GM20000 (cell line): ENCODE data around the gene HMGCLL1.

ENCODE experiments used
- DNase-seq: peaks from one replicate; pipeline ENCODE4 v3.0.0; 2012; ENCODE audit warnings: low spot score
- TF ChIP-seq, protein P1 (sequence below): IDR thresholded peaks from 2 replicates; pipeline ENCODE4 v1.5.1; 2012; ENCODE audit warnings: mild to moderate bottlenecking, control low read depth; ENCODE audit errors: extremely low read depth, missing control alignments

The HMGCLL1 gene

DNA sequence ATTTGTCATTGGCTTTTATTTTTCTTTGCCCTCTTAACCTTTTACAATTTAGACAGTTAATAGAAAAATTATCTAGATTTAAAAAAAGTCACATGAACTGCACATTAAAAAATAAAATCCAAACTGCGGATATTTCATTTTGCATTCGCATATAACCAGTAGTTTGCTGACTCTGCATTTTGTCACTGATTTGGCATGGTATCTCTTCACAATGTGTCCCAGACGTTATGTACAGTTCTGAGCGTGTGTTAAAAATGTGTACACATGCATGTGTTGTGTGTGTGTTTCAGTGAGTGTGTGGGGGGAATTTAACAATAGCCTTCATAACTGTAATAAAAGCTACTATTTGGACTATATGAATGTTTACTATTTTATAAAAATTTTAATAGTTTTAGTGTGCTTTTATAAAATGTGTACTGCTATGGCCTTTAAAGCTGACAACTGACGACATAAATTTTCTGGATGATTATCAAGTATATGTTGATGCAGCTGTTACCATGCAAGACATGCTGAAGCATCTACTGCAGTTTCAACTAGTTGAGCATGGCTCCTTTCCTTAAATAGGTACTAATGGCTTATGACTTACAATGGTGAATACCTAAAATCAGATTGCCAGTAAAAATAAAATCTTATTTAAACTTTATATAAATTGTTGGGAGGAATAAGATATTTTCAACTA lies 67.7 kb downstream of the HMGCLL1 start:
- TF ChIP-seq, protein P1, sequence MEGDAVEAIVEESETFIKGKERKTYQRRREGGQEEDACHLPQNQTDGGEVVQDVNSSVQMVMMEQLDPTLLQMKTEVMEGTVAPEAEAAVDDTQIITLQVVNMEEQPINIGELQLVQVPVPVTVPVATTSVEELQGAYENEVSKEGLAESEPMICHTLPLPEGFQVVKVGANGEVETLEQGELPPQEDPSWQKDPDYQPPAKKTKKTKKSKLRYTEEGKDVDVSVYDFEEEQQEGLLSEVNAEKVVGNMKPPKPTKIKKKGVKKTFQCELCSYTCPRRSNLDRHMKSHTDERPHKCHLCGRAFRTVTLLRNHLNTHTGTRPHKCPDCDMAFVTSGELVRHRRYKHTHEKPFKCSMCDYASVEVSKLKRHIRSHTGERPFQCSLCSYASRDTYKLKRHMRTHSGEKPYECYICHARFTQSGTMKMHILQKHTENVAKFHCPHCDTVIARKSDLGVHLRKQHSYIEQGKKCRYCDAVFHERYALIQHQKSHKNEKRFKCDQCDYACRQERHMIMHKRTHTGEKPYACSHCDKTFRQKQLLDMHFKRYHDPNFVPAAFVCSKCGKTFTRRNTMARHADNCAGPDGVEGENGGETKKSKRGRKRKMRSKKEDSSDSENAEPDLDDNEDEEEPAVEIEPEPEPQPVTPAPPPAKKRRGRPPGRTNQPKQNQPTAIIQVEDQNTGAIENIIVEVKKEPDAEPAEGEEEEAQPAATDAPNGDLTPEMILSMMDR: no peak
- DNase-seq: no peak

DNA sequence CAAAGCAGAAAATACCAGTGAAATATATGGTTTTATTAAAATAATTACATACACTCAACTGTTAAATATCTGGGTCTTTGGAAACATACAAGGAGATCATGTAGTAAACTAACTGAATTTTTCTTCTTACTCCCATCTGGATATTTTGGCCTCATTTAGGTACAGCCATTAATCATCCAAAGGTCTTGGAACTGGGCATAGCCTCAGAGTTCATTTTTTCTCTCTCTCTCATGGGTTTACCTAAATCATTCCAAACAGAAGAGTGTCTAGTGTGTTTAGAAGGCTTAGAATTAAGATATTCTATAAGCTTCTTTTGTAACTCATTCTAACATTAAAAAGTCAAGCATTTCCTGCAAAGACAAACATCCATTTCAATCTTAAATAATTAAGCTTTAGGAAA lies 79.4 kb downstream of the HMGCLL1 start:
- TF ChIP-seq, protein P1: no peak
- DNase-seq: no peak

DNA sequence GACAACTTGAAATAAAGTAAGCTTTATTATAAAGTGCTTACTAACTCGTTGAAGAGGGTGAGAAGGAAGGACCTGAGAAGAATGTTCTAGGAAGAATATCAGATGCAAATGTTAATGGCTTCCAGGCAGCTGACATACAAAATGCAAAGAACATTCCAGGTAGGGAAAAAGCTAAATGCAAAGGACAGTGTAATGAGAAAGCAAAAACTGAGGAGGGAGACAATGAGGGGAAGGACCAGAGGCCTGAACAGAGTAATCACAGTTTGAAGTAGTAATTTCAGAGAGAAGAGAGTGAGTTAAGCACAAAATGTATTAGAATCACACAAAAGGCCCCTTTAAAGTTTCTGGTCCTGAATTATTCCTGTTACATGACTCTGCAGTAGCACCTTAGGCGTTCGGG lies 81.3 kb downstream of the HMGCLL1 start:
- no peak for DNase-seq
- TF ChIP-seq, protein P1: no peak

DNA sequence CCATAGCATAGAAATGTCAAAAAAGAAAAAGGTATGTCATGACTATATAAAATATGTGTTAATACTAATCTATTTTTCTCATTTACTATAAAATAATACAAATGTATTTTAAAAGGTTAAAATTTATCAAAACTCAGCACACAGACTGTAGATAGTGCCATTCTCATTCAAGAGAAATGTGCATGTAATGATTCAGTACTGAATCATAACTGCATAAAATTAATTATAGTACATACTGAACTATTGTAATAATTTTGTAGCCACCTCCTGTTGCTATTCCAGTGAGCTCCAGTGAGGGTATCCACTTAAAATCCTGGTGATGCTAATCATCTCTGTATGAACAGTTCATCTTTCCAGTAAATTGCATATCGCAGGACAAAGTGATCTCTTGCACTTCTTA lies 82.8 kb downstream of the HMGCLL1 start:
- DNase-seq: no peak
- TF ChIP-seq, protein P1: no peak

DNA sequence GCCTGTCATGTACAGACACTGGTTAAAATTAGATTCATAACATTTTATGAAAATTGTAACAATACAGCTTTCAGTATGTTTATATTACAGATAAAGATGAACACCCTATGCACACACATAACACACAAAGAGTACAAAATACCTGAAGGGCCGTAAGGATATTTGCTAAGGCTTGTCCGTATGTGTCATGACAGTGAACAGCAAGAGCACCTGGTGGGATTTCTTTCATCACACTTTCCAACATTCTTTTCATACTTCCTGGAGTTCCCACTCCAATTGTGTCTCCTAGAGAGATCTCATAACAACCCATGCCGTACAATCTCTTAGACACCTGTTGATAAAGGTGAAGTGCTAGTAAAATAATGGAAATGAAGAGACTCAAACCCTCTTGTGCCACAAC lies 83.7 kb downstream of the HMGCLL1 start:
- no peak for DNase-seq

DNA sequence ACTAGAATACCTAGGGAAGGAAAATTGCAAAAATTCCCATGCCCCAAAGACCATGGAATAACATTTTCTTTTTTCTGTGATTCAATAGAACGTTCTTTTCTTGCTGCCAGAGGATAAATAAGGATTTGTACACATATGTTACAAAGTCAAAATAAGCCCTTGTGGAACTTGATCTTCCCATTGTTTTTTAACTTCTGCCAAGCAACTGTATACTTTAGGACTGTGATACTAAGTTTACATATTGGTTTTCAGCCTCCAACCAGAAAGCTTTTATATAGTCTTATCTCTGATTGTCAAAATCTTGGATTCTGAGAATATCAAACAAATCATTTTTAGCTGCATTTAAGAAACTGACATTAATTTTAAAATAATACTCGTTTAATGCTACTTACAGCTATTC lies 84.6 kb downstream of the HMGCLL1 start:
- DNase-seq: no peak
- TF ChIP-seq, protein P1: no peak

More for the DNA sequence above, 83.7 kb downstream of the HMGCLL1 start:
- TF ChIP-seq, protein P1: no peak

DNA sequence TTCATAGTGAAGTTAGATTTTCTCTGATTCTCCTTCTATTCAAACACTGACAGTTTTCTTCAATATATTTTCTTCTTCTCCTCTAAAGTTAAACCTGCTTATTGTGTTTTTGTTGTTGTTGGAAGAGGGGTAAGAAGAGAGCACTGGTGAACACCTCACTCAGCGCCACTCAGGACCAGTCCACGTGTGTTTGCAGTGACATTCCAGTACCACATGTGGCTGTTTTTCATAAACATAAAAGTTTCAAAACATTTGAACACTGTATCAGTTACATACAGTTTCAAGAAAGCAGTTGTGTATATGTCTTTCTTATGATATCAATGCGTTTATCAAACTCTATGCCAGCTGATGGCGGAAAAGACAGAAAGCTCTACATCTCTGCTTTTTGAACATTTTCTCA lies 86.7 kb downstream of the HMGCLL1 start:
- DNase-seq: no peak
- TF ChIP-seq, protein P1: no peak
